ENCODE data around the gene USP44.

Gene USP44

DNA sequence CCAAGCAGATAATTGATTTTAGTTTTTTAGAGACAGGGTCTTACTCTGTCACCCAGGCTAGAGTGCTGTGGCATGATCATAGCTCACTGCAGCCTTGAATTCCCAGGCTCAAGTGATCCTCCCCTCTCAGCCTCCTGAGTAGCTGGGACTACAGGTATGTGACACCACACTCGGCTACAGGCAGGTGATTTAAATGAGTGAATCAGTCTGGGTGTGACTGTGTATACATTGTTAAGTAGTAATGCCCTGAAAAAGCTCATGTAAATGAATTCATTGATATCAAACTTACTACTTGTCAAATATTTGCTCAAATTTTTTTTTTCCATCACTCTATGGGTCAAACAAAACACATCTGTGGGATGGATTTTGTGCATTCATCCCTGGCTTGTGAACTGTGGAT lies 6.3 kb upstream of the USP44 start:
- TF ChIP-seq, protein P1, sequence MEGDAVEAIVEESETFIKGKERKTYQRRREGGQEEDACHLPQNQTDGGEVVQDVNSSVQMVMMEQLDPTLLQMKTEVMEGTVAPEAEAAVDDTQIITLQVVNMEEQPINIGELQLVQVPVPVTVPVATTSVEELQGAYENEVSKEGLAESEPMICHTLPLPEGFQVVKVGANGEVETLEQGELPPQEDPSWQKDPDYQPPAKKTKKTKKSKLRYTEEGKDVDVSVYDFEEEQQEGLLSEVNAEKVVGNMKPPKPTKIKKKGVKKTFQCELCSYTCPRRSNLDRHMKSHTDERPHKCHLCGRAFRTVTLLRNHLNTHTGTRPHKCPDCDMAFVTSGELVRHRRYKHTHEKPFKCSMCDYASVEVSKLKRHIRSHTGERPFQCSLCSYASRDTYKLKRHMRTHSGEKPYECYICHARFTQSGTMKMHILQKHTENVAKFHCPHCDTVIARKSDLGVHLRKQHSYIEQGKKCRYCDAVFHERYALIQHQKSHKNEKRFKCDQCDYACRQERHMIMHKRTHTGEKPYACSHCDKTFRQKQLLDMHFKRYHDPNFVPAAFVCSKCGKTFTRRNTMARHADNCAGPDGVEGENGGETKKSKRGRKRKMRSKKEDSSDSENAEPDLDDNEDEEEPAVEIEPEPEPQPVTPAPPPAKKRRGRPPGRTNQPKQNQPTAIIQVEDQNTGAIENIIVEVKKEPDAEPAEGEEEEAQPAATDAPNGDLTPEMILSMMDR (conservative IDR thresholded peaks at IDR 0.05; ENCODE audit: low read depth, low read length): no peak
- H3K4me3 ChIP-seq (ENCODE audit: low read length): no peak overlapping the region
- DNase-seq (ENCODE audit: low read depth): no peak

DNA sequence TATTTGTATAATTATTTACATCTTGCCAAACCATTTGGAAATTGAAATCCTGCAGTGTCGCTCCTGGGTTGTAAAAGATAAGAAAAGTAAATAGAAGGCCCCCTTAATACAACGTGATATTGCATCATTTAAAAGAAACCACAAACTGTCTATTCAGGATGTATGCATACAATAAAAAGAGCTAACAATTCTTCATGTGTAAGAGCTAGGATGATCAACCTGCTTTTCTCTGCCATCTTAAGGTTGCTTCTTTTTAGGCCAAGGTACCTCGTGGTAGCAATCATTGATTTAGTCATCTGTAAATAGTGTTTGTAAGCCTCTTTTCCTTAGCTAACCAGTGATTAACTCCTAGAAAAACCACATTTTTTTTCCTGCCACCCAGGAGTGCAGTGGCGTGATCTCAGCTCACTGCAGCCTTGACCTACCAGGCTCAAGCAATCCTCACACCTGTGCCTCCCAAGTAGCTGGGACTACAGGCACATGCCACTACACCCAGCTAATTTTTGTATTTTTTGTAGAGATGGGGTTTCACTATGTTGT lies 3.3 kb upstream of the USP44 start:
- TF ChIP-seq, protein P1 (conservative IDR thresholded peaks at IDR 0.05; ENCODE audit: low read depth, low read length): no peak
- DNase-seq (ENCODE audit: low read depth): no peak
- no peak overlapping the region for H3K4me3 ChIP-seq (ENCODE audit: low read length)

DNA sequence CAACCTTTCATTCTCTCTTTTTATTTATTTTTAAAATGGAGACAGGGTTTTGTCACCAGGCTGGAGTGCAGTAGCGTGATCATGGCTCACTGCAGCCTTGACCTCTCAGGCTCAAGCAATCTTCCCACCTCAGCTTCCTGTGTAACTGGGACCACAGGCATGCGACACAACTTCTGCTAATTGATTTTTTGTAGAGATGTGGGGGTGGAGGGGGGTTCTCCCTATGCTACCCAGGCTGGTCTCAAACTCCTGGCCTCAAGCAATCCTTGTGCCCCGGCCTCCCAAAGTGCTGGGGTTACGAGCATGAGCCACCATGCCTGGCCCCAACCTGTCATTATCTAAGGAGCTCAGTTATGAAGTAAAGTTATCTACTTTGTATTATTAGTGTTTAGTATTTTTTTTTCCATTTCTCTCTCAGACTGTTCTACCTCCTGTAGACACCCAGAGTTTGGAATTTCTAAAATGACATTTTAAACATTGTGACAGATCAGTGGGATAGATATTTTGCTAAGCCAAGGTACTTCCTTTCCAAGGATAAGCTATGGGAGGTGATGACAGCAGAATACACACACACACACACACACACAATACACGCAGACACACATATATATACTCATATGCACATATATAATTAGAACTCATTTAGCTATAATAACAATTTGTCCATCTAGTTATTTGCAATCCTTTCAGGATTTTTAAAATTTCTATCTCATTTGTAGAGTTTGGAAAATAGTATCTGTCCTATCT lies 2.1 kb upstream of the USP44 start:
- DNase-seq (ENCODE audit: low read depth): no peak
- TF ChIP-seq, protein P1 (conservative IDR thresholded peaks at IDR 0.05; ENCODE audit: low read depth, low read length): no peak
- H3K4me3 ChIP-seq (ENCODE audit: low read length): no peak overlapping the region

DNA sequence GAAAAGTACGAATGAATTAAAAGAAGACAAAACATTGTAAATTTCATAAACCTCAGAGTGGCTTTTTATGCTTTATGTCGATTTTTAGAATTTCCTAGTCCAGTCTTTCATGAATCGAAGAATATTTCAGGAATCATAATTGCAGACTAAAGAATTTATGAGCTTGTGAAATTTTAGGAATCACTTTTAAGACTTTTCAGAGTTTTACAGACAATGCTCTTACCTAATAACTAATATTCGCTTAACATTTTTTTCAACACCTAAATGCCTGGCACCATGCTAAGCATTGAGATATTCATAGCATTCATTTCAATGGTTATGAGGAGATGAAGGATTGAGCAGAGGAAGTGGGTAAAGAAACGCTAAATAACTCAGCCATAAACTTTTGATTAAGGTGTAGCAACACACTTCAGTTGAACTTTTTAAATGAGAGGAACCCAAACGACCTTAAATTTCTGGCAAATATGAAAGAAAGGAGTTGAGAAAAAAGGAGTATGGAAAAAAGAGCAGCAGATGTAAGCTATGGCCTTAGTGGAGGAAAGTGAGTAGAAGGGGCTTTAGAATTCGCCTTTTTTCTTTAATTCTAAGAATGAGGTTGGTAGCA lies 739 bp upstream of the USP44 start:
- H3K4me3 ChIP-seq (ENCODE audit: low read length): no peak overlapping the region
- no peak for DNase-seq (ENCODE audit: low read depth)

DNA sequence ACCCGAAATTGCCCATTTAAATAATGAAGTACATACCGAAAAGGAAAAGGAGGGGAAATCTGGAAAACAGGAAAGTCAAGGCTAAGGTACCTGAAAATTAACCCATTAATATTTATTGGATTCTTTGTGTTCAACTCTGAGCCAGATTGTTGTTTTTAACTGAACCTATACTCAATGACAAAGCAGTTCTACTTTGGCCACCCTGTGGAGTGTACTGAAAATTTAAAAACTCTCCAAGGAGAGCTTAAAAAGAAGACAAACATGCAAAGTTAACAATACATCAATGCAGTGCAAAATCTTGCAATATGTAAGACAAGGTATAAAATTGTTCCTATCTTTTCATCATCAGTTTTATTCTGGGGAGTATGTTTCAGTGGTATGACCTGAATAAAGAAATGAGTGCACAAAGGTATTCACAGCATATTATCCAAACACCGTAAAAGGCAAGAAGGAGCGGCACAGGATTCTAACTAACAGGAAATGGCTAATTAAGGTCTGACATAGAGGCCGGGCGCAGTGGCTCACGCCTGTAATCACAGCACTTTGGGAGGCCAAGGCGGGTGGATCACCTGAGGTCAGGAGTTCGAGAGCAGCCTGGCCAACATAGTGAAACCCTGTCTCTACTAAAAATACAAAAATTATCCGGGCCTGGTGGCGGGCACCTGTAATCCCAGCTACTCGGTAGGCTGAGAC lies 1.7 kb downstream of the USP44 start:
- no peak for DNase-seq (ENCODE audit: low read depth)
- TF ChIP-seq, protein P1 (conservative IDR thresholded peaks at IDR 0.05; ENCODE audit: low read depth, low read length): no peak
- peak overlapping the region; percentile 54 for H3K4me3 ChIP-seq (ENCODE audit: low read length)

More for the DNA sequence above, 739 bp upstream of the USP44 start:
- TF ChIP-seq, protein P1 (conservative IDR thresholded peaks at IDR 0.05; ENCODE audit: low read depth, low read length): no peak

DNA sequence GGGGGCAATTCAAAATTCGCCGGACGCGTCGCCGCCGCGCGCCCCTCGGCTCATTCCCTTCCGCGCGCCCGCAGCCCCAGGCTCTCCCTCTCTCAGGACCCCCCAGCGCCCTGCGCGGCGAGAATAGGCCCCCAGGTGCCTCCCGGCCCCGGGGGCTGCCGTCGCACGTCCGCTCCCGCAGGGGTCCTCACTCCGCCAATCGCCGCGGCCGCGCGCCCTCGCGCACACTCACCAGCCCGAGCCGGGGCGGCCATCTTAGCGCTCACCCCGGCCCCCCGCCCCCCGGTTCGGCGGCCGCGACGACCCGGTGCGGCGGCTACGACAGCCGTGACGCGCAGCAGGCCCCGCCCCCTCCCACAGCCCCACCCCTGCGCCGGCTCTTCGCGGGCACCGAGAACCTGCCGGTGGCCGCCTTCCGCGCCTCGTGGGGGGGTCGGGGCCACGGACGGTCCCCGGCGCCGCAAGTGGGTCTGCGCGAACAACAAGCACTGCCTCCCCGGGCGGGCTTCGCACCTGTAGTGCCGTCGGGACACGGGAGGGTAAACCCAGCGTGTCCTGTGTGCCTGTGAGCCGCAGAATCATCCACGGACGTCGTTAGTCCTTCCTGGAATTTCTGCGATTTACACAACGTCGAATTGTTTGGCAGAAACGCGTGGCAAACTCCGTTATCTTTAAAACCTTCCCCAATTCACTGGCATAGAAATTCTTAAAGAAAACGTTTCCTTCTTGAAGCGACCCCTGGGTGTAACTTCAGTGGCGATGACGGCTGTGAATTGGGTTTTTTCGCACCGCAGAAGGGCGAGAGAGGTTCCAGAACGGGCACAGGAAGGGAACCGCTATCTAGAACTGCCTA lies 2.5 kb downstream of the USP44 start:
- TF ChIP-seq, protein P1 (conservative IDR thresholded peaks at IDR 0.05; ENCODE audit: low read depth, low read length): no peak
- DNase-seq (ENCODE audit: low read depth): no peak
- H3K4me3 ChIP-seq (ENCODE audit: low read length): peak overlapping the region; percentile 59

Measured in retinal pigment epithelial cell (primary cell).